Right cardiac atrium (tissue), 5 donors: ENCODE results near the gene PRKCE. TPM values are rescaled to one million over a fixed set of nuclear protein-coding genes. Genes with fewer than 3 reads are reported as not detected.

Experiments used
- ATAC-seq, 2 donors: fragments of 200-7000 bp; cut with Tn5 transposase; one replicate each; pipeline versions ENCODE4 v1.8.0 to v1.9.1; 2020; ENCODE audit warnings: moderate library complexity in 2 of 2, mild to moderate bottlenecking in 1 of 2
- DNase-seq, 3 donors: peaks; one replicate each; pipeline ENCODE4 v3.0.0-alpha.2; 2020
- H3K27ac ChIP-seq: one replicate; pipeline ENCODE4 v1.5.1; 2013; ENCODE audit warnings: mild to moderate bottlenecking, low read length, control low read depth, moderate library complexity
- H3K27me3 ChIP-seq: one replicate; pipeline ENCODE4 v1.6.1; 2013; ENCODE audit not compliant: control insufficient read depth, insufficient read depth
- H3K4me1 ChIP-seq: one replicate; pipeline ENCODE4 v1.6.1; 2013; ENCODE audit warnings: low read length; ENCODE audit not compliant: control insufficient read depth, insufficient read depth
- H3K4me3 ChIP-seq: one replicate; pipeline ENCODE4 v1.5.1; 2013; ENCODE audit warnings: low read length, control low read depth
- H3K9me3 ChIP-seq: one replicate; pipeline ENCODE4 v1.6.1; 2013; ENCODE audit warnings: low read length; ENCODE audit not compliant: control insufficient read depth
- WGBS: extraction: QIAGEN DNeasy Blood & Tissue Kit; methylation state at CpG from one replicate; pipeline ENCODE4 v1.1.7; 2013; 5-methylcytosine and 5-hydroxymethylcytosine counted together
- intact Hi-C, 4 donors: fragments of 100-400 bp; cut with DNase I; formaldehyde crosslinking; loops; one replicate each; pipeline versions ENCODE4 v1.11.0 to v1.14.0; 2022 to 2023
- polyA plus RNA-seq: library from polyadenylated mRNA; stranded (reverse); fragments of 200-250 nt; gene quantifications from one replicate; pipeline ENCODE4 v1.2.3, GENCODE V29; 2013
- total RNA-seq, 4 donors: library from RNA; stranded (reverse); fragmentation: NEBNext Ultra II Directional; extraction: Animal tissue kit (Norgen Biotek cat#: 25700); gene quantifications; one replicate each; pipeline ENCODE4 v1.2.1, GENCODE V29; 2021
- donor health status: healthy with polysubstance abuse.
- donor health status: DM: no; HTN: yes; CAD: no.
- donor health status: DM: no; HTN: no; CAD: no.
- donor health status: DM: no; HTN: yes; CAD: no; lungs with severe emphysema.
- donor health status: DM: yes; HTN: yes; CAD: no.

PRKCE gene
- total and polyA plus RNA-seq, 5 donors: 5.5 to 19.7 (median 18.7) TPM

DNA sequence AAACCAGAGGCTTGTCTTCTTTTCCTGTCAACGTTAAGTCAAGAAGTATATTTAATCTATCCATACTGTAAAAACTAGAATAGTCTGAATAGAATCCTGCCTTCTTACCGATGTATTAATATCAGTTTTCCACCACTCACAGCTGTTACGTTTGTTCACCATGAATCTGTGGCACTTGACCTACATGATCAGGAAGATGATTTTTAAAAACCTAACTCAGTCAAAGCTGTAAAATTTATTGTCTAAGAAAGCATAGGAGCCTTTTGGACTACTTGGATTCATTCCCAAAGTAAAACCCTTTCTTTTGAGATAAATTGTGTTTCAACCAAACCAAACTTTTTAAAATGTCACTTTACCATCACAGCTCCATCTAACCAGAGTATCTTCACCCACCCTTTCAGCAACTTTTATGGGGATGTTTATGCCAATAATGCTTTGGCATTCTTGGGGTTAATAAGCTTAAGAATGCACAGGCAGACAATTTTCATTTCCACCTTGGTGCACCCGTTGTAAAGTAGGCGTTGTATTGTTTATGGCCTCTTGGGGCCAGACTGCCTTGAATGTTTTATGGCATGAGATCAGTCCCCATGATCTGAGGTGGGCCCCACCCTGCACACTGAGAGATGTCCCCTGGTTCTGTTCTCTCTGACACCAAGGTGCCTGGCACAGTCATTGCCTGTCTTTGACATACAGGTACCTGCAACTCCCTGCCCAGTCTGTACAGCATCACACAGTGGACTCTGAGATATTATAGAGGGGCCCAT, 469.5 kb downstream of the PRKCE start:
- intact Hi-C loops: no loop called here
- ATAC-seq: no peak
- Histone ChIP-seq H3K9me3 (no peaks in the 10 kb centered on the region), H3K4me3 (no peak overlapping the region), H3K27ac (peak overlapping the region; percentile 53), H3K27me3 (no peaks in the 10 kb centered on the region), H3K4me1 (peaks cover 10% of the 10 kb centered on the region)
- DNase-seq: no peak
- WGBS: 51% methylated on average over 5 of the region's 5 CpGs

GRCh38 chr2:46122318-46122976, 471.0 kb downstream of the PRKCE start:
- DNase-seq: no peak
- H3K4me3 ChIP-seq: no peak overlapping the region
- H3K4me1 ChIP-seq: peaks cover 12% of the 10 kb centered on the region
- no peak overlapping the region for H3K27ac ChIP-seq
- H3K27me3 ChIP-seq: no peaks in the 10 kb centered on the region
- no peaks in the 10 kb centered on the region for H3K9me3 ChIP-seq
- intact Hi-C loops: no loop called here
- no peak for ATAC-seq
- 94% methylated on average over 5 of the region's 5 CpGs for WGBS

- no peaks in the 10 kb centered on the region for H3K27me3 ChIP-seq
- no peak overlapping the region for H3K27ac ChIP-seq
- intact Hi-C loops: no loop called here
- peaks cover 12% of the 10 kb centered on the region for H3K4me1 ChIP-seq
- no peak for DNase-seq
- H3K9me3 ChIP-seq: no peaks in the 10 kb centered on the region
- ATAC-seq: no peak
- no peak overlapping the region for H3K4me3 ChIP-seq
Observed at GRCh38 chr2:46123013-46123412, 471.5 kb downstream of the PRKCE start.

GRCh38 chr2:46125798-46126197, 474.3 kb downstream of the PRKCE start:
- Histone ChIP-seq H3K27ac (no peak overlapping the region), H3K4me3 (no peak overlapping the region), H3K27me3 (no peaks in the 10 kb centered on the region), H3K4me1 (peaks cover 8% of the 10 kb centered on the region), H3K9me3 (no peaks in the 10 kb centered on the region)
- 99% methylated on average over 4 of the region's 4 CpGs for WGBS
- DNase-seq: no peak
- intact Hi-C loops: loop anchor here in 1 of 4 donors (2.0 kb wide), 1 partner anchor 43 kb away; no protein-coding TSS in a partner anchor
- ATAC-seq: no peak

GRCh38 chr2:46126571-46126970, 475.1 kb downstream of the PRKCE start:
- no peak for DNase-seq
- ATAC-seq: no peak
- H3K27me3 ChIP-seq: no peaks in the 10 kb centered on the region
- H3K4me1 ChIP-seq: peaks cover 4% of the 10 kb centered on the region
- no peaks in the 10 kb centered on the region for H3K9me3 ChIP-seq
- H3K4me3 ChIP-seq: no peak overlapping the region
- 79% methylated on average over 4 of the region's 4 CpGs for WGBS
- intact Hi-C loops: no loop called here
- H3K27ac ChIP-seq: no peak overlapping the region

DNA sequence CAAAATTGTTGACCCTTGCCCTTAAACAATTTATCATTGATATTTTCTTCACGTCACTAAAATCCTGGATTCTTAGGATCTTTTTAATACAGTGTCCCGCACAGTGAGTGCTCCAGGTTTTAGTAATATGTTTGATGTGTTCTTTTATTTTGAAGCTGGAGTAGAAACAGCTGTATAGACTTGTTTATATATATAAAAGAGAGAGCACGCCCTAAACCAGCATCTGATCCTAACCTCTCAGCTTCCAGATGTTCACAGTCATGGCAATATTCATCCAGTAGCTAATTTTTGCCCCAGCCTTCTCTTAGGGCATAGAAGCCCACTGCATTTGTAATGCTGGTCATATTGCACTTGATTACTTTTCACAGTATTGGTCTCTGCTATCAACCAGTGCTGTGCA, 475.7 kb downstream of the PRKCE start:
- H3K9me3 ChIP-seq: no peaks in the 10 kb centered on the region
- intact Hi-C loops: no loop called here
- DNase-seq: no peak
- H3K27me3 ChIP-seq: no peaks in the 10 kb centered on the region
- H3K4me1 ChIP-seq: peaks cover 4% of the 10 kb centered on the region
- H3K4me3 ChIP-seq: no peak overlapping the region
- H3K27ac ChIP-seq: no peak overlapping the region
- WGBS: 94% methylated on average over 3 of the region's 3 CpGs
- ATAC-seq: no peak

DNA sequence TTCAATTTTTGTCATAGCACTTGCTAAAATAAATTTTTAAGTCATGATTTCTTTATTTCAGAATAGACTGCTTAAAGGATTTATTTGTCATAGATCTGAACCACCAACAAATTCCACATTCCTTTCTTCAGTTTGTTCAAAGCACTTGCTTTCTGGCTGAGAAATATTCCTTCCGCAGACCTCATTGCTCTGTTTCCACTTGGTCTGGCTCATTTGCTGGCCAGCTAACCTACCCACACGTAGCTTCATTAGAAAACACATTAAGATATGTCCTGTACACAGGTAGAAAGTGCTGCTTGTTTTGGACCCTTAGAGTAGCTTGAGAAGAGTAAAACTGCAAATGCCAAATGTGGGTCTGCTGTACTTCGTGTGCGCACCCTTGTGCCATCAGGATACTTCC, 479.0 kb downstream of the PRKCE start:
- Histone ChIP-seq H3K27ac (no peak overlapping the region), H3K27me3 (no peaks in the 10 kb centered on the region), H3K4me3 (no peak overlapping the region), H3K9me3 (no peaks in the 10 kb centered on the region), H3K4me1 (peaks cover 16% of the 10 kb centered on the region)
- intact Hi-C loops: loop anchor here in 1 of 4 donors (10.0 kb wide), 1 partner anchor 66 kb away; no protein-coding TSS in a partner anchor
- DNase-seq (no peak), ATAC-seq (no peak)
- WGBS: 90% methylated on average over 4 of the region's 4 CpGs

DNA sequence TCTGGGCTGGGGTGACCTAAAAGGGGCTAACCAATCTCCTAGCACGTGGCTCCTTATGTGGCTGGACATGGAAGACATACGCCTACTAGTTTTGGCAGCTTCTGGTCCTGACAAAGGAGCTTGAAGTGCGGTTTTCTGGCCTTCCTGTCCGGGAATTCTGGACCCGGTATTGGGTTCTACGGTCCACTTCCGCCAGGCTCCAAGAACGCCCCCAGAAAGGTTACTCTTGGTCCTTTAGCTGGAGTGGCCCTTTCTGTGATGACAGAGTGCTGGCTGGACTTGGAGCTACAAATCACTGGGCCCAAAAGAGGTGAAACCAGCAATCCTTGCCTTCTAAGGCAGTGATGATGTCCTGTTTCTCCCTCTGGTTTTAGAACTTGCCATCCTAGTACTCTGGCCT, 481.5 kb downstream of the PRKCE start:
- Histone ChIP-seq H3K27me3 (no peaks in the 10 kb centered on the region), H3K27ac (peak overlapping the region; percentile 1), H3K4me1 (peaks cover 19% of the 10 kb centered on the region), H3K9me3 (no peaks in the 10 kb centered on the region), H3K4me3 (no peak overlapping the region)
- DNase-seq (peak in 1 of 3 donors; percentile 65), ATAC-seq (no peak)
- intact Hi-C loops: loop anchor here in 1 of 4 donors (10.0 kb wide), 1 partner anchor 68 kb away; no protein-coding TSS in a partner anchor
- WGBS: 71% methylated on average over 8 of the region's 8 CpGs

DNA sequence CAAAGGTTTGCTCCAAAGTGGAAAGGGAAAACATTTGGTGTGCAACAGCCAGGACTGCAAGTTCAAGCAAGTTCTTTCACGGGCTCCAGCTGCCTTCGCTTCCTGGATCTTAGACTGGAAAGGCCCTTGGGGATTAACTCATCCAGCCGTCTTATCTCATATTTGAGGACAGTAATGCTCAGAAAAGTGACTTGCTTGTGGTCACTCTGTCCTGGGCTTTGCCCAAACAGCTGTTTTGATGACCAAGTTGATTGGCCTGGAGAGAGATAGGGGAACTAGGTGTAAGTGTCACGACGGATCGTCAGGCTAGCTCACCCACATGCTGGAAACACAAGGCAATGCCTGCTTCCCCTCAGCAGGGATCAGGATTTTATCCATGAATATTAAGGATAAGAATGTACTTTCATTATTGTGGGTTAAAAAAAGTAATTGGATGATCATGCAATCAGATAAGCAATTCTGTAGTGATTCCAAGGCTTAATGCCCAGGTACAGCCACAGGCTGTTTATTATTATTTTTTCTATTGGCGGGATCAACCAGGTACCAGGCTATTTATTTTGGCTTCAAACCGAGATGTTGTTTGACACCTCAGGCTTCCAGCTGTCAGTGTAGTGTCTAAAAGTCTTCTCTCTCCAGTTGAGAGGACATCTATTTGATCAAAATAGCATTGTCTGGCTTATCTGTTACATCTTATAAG, 483.2 kb downstream of the PRKCE start:
- no peaks in the 10 kb centered on the region for H3K27me3 ChIP-seq
- H3K27ac ChIP-seq: peak overlapping the region; percentile 91
- intact Hi-C loops: loop anchor here in 1 of 4 donors (10.0 kb wide), 1 partner anchor 70 kb away; no protein-coding TSS in a partner anchor
- no peak overlapping the region for H3K4me3 ChIP-seq
- H3K9me3 ChIP-seq: no peaks in the 10 kb centered on the region
- WGBS: 44% methylated on average over 8 of the region's 8 CpGs
- H3K4me1 ChIP-seq: peaks cover 19% of the 10 kb centered on the region
- DNase-seq (peak in 2 of 3 donors; percentile 47 to 83), ATAC-seq (peak; percentile 64 to 67)

GRCh38 chr2:46135228-46135855, 483.9 kb downstream of the PRKCE start:
- DNase-seq (no peak), ATAC-seq (peak; percentile 5 to 8)
- intact Hi-C loops: loop anchor here in 1 of 4 donors (10.0 kb wide), 1 partner anchor 71 kb away; no protein-coding TSS in a partner anchor
- Histone ChIP-seq H3K27me3 (no peaks in the 10 kb centered on the region), H3K9me3 (no peaks in the 10 kb centered on the region), H3K4me3 (no peak overlapping the region), H3K4me1 (peaks cover 19% of the 10 kb centered on the region), H3K27ac (peak overlapping the region; percentile 89)
- WGBS: 64% methylated on average over 4 of the region's 4 CpGs
